Epithelial cell of prostate (primary cell): ENCODE results near the gene STIL.
"Not testable (repeated sequence)": the region's sequence is repeated elsewhere in the genome, so short reads cannot be mapped to it uniquely, and the experiment has no call there.

Experiments
- DNase-seq: peaks from one replicate; pipeline ENCODE4 v3.0.0-alpha.2; 2011; ENCODE audit warnings: low read depth, low spot score
- H3K27ac ChIP-seq: fragments of 450-650 bp; 2 replicates; pipeline ENCODE4 v1.5.1; 2017; ENCODE audit warnings: mild to moderate bottlenecking

STIL gene

DNA sequence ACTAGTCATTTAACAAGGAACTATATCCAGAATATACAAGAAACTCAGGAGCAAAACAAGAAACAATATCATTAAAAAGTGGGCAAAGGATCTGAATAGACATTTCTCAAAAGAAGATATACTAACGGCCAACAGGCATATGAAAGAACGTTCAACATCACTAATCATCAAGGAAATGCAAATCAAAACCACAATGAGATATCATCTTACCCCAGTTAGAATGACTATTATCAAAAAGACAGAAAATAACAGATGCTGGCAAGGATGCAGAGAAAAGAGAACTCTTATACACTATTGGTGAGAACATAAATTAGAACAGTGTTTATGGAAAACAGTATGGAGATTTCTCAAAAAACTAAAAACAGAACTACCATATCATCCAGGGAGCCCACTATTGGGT is 110.4 kb downstream of the STIL start:
- not testable (repeated sequence) for DNase-seq

GRCh38 chr1:47201179-47201578 is 112.8 kb downstream of the STIL start:
- DNase-seq = no peak
- H3K27ac ChIP-seq = no peak overlapping the region

More for the DNA sequence above, 110.4 kb downstream of the STIL start:
- H3K27ac ChIP-seq = not testable (repeated sequence)
